MM.1S (cell line): ENCODE results near the gene IFNL3.
"Not testable (repeated sequence)": the region's sequence is repeated elsewhere in the genome, so short reads cannot be mapped to it uniquely, and the experiment has no call there.

Experiments
- EZH2phosphoT487 ChIP-seq: fragments of 300-600 bp; sonication (generic); IDR thresholded peaks from 2 replicates; pipeline ENCODE4 v1.6.1; 2018; ENCODE audit warnings: antibody characterized with exemption, low read length
- TF ChIP-seq, protein P1 (sequence below): fragments of 300-600 bp; sonication (generic); IDR thresholded peaks from 2 replicates; pipeline ENCODE4 v1.5.1; 2016; ENCODE audit warnings: antibody characterized with exemption, low read length, mixed read lengths

DNA sequence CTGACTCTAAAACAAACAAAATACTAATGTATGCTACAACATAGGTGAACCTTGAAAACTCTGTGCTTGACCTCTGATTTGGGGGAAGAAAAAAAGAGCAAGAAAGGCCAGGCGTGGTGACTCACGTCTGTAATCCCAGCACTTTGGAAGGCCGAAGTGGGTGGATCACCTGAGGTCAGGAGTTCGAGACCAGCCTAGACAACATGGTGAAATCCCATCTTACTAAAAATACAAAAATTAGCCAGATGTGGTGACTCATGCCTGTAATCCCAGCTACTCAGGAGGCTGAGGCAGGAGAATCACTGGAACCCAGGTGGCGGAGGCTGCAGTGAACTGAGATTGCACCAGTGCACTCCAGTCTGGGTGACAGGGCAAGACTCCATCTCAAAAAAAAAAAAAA is 29.1 kb upstream of the IFNL3 start:
- TF ChIP-seq, protein P1, sequence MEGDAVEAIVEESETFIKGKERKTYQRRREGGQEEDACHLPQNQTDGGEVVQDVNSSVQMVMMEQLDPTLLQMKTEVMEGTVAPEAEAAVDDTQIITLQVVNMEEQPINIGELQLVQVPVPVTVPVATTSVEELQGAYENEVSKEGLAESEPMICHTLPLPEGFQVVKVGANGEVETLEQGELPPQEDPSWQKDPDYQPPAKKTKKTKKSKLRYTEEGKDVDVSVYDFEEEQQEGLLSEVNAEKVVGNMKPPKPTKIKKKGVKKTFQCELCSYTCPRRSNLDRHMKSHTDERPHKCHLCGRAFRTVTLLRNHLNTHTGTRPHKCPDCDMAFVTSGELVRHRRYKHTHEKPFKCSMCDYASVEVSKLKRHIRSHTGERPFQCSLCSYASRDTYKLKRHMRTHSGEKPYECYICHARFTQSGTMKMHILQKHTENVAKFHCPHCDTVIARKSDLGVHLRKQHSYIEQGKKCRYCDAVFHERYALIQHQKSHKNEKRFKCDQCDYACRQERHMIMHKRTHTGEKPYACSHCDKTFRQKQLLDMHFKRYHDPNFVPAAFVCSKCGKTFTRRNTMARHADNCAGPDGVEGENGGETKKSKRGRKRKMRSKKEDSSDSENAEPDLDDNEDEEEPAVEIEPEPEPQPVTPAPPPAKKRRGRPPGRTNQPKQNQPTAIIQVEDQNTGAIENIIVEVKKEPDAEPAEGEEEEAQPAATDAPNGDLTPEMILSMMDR = not testable (repeated sequence)
- not testable (repeated sequence) for TF ChIP-seq EZH2phosphoT487
